ENCODE results near the gene ZNF416.

The ZNF416 gene

GRCh38 chr19:57558525-57558924 is 20.2 kb downstream of the ZNF416 start:
- DNase-seq = peak; percentile 49

DNA sequence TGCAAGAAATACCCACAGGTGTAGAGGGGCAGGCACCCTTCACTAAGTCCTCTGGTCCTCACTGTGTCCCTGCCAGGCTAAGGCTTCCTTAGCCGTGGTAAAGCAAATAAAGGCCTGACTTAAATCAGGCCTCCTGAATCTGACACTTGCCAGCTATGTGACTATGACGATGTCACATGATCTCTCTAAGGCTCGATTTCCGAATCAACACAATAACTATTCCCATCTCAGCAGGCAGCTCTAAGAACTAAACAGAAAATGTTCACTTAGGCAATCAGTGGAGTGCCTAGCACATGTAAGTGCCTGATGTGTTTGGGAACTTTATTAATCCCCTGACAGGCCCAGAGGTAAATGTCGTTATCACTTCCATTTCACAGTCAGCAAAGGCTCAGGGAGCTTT is 21.1 kb downstream of the ZNF416 start:
- DNase-seq = no peak

DNA sequence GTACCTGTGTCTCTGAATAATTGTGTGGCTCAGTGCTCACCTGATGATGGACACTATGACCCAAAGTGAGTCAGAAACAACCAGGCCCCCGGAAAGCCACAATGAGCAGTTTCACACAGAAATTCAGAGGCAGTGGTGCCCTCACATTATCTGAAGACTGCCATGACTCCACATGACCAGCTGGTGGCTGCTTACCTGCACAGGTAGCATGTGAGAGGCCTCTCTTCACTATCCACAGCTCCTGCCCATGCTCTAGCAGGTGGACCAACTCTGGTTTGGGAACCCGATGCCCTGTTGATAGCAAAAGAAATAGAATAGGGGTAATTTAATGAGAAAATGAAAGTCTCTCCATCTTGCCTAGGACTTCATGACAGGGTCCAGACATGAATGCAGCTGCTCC is 26.3 kb downstream of the ZNF416 start:
- no peak for DNase-seq

- DNase-seq = no peak
These were observed 32.2 kb downstream of the ZNF416 start for GRCh38 chr19:57546513-57546912.

DNA sequence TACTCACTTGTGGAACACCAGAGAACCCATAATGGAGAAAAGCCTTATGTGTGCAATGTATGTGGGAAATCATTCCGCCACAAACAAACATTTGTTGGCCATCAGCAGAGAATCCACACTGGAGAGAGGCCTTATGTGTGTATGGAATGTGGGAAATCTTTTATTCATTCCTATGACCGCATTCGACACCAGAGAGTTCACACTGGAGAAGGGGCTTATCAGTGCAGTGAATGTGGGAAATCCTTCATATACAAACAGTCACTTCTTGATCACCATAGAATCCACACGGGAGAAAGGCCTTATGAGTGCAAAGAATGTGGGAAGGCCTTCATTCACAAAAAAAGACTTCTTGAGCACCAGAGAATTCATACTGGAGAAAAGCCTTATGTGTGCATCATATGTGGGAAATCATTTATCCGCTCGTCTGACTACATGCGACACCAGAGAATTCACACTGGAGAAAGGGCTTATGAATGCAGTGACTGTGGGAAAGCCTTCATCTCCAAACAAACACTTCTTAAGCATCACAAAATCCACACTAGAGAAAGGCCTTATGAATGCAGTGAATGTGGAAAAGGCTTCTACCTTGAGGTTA is 40.7 kb downstream of the ZNF416 start:
- no peak for DNase-seq

DNA sequence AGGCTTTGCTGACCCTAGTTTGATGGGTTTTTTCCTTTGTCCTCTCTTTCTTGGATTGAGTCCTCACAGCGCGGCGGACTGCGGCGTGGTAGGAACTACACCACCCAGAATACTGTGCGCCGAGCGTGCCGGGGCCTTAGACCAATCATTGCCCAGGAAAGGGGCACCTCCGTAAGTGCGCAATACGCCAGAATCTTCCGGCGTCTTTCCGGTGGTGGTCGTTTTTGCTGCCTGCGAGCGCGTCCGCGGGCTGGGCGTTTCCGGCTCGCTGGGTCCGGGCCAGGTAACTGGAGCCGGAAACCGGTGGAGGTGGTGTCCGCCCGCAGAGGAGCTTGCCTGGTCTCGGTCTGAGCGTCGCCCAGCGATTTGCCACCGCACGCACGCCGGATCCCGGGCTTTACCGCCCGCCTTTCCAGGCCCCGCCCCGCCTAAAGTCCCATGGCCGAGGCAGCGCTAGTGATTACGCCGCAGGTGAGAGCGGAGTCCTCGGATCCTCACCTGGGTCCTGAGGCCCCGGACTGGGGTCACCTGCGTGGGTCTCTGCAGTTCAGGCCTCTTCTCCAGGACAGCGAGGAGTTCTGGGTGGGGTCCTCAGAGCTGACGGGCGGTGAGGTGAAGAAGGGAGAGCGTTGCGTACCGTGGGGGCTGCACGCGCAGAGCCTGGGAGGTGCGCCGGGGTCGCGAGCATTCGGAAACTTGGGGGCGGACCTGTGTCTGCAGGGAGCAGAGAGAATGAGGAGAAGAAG is 51.4 kb downstream of the ZNF416 start, which contains the start of gene ZNF549:
Gene ZNF549, plus strand, starts transcription at position 221 of the 746 bp plus-strand sequence. Its CDS starts 218 bp downstream, at position 439.
- DNase-seq = peak; percentile 97

All from hematopoietic multipotent progenitor cell treated with erythropoietin and hydrocortisone succinate and interleukin-3 and kit ligand, for 4 days (in vitro differentiated cells).